Epithelial cell of esophagus (primary cell): ENCODE measurements around the gene RGMB.
A peak's percentile ranks its signal among the peaks of the same experiment; 100 is the strongest.

Experiments
- DNase-seq: peaks from one replicate; pipeline ENCODE4 v3.0.0; 2010; ENCODE audit warnings: low read depth
- H3K4me3 ChIP-seq: 2 replicates; pipeline ENCODE4 v1.5.1; 2011; ENCODE audit warnings: mild to moderate bottlenecking, low read length, control low read depth
- TF ChIP-seq, protein P1 (sequence below): IDR thresholded peaks from 2 replicates; pipeline ENCODE4 v1.5.1; 2011; ENCODE audit warnings: low read depth, mild to moderate bottlenecking, low read length, control low read depth, inconsistent platforms; ENCODE audit not compliant: insufficient read depth; ENCODE audit errors: missing control alignments

The RGMB gene

DNA sequence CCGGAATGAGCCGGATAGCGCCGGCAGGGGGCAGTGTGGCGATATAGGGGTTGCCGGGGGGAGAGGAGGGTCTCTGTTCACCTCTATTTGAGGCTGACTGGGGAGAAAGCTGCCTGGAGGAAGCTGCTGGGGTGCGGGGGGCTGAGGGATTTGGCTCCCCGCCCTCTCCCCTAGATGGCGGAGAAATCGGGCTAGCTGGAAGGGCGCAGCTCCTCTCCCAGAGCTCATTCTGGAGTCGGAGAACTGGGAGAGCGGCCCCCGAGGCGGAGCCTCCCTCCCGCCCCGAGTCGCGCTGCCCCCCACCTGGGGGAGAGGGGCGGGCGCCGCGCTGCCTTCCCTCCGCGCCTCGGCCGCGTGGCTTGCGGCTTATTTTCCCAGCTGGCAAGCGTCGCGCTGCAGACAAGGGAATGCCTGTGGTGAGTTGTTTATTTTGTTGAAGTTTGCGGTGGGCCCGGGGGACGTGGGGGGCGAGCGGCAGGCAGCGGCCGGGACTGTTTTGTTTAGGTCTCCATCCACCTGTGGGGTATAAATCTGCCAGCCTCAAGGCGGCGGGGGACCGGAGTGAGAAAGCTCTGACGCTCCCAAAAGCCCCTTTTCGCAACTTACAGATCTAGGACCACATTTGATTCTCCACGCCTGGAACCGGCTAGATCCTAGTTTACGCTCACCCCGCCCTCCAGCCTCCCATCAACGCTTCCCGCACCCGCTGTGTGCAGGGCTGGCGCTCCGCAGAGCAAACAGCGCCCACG is 4.1 kb upstream of the RGMB start:
- DNase-seq = peak; percentile 53
- peak overlapping the region; percentile 62 for H3K4me3 ChIP-seq
- TF ChIP-seq, protein P1, sequence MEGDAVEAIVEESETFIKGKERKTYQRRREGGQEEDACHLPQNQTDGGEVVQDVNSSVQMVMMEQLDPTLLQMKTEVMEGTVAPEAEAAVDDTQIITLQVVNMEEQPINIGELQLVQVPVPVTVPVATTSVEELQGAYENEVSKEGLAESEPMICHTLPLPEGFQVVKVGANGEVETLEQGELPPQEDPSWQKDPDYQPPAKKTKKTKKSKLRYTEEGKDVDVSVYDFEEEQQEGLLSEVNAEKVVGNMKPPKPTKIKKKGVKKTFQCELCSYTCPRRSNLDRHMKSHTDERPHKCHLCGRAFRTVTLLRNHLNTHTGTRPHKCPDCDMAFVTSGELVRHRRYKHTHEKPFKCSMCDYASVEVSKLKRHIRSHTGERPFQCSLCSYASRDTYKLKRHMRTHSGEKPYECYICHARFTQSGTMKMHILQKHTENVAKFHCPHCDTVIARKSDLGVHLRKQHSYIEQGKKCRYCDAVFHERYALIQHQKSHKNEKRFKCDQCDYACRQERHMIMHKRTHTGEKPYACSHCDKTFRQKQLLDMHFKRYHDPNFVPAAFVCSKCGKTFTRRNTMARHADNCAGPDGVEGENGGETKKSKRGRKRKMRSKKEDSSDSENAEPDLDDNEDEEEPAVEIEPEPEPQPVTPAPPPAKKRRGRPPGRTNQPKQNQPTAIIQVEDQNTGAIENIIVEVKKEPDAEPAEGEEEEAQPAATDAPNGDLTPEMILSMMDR = peak; percentile 59

DNA sequence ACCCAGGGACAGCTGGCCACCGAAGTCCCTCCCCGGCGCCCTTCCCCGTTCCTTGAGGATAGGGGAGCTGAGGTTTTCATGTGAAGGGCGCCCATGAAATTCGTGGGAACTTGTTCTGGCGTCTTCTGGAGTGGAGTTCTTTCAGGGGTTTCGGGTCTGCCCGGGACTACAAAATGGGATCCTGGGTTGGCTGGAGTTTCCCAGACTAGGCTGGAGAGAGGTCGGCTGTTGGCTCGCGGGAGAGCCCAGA is 3.6 kb upstream of the RGMB start:
- TF ChIP-seq, protein P1 = no peak
- no peak for DNase-seq
- H3K4me3 ChIP-seq = peak overlapping the region; percentile 62

DNA sequence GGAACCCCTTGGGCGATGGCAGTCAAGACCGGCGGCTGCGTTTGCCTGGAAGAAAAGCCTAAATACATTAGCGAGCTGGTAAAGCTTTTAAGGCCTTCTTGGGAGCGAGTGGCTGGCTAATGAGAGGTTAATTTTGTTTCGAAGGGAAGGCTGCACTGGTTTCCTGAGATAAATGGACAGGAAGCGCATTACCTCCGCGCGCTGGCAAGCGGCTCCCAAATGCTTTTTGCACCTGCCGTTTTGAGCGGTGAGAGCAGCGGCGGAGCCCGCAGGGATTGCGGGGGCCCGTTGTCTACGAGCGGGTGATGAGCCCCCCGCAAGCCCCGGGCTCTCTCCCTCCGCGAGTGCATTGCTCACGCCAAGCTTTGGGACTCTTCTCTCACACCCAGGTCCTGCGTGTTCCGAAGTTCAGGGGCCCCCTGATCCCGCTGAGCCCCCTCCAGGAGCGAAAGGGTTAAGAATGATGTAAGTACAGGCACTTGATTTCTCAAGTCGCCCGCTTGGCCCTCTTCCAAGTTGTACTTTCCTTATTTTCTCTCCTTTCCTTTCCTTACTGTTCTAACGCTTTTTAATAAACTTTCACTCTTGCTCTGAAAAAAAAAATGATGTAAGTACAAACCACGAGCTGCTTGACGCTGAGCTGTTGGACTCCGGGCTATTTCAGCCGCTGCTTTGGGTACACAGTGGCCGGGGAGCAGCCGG is 3.1 kb upstream of the RGMB start:
- peak; percentile 50 for DNase-seq
- TF ChIP-seq, protein P1 = peak; percentile 1
- peak overlapping the region; percentile 62 for H3K4me3 ChIP-seq

DNA sequence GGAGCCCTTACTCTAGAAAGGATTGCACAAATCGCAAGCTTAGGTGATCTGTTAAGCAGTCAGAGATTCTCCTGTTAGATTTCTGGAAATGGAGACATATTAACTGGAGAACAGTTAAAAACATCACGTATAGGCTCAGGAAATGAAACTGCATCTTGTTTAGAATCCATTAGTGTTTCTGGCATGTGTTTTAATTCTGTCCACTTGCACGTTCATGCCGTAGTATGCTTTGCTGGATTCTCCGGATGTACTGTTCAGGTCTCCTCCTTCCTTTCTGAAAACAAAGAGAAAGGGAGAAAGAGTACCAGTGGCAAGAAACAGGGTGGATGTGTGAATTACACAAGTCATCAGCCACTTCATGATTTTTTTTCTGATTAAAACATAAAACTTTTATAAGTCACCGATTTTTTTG is 2.5 kb upstream of the RGMB start:
- DNase-seq = no peak
- peak overlapping the region; percentile 62 for H3K4me3 ChIP-seq
- TF ChIP-seq, protein P1 = no peak

DNA sequence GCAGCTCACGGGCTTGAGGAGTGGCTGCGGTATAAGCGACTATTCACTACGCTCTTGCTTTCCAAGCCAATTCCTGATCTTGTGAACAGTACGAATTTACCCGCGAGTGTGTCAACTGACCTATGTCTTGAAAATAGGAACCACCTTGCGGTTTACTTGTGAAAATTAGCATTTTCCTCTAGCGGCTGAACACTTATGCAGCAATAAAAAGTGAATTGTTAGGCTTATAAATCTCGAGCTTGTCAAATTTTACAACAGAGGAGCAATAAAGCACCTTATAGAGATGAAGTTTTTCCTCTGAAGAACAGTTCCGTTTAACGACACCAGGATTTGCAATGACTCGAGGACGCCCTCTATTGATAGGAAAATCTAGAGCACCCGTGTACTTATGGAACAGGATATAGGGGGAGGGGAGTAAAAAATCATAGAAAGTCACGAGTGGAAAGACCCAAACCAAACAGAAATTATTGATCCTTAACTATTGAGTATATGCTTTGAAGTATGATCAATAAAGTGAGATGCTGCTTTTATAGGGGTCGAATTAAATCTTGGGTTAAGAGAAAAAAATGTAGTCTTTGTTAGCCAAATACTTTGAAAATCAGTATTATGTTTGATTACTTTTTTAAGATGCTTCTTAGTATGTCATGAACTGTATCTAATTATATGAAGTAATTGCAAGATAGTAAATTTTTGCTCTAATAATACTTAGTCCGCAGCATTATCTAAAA is 1.9 kb upstream of the RGMB start:
- TF ChIP-seq, protein P1 = peak; percentile 97
- H3K4me3 ChIP-seq = peak overlapping the region; percentile 62
- DNase-seq = peak; percentile 91

DNA sequence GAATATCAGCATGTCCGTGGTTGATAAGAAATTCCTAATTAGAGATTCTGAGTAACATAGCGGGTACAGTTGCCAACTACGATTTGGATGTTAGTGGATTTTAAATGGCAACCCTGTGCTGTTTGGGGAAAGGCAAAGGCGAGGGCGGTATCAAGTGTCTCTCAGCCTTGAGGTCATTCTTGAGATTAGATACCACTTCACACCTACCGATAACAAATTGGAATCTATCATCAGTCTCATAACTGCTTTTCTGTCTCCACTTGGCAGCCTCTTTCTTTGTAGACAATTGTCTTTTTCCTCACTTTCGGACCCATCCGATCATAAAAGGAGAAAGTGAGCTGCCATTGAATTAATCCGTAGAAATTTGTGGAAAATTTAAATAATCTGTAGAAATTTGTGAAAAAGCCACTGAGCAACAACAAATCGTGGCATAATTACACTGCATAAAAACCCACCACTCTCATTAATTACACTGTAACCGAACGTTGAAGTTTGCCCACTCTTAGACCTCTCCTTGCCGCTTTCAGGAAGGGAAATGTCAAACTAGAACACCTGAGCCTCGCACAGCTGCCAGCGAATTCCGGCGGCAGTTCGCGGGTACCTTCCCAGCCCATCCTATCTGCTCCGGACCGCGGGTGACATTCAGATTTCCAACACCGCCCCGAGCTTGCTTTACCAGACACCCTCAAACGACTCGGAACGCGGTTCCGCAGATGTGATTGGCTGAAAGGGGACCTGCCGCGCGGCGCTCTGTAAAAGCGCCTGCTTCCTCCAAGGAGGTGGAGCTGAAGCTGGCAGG is 849 bp upstream of the RGMB start:
- peak; percentile 93 for DNase-seq
- peak overlapping the region; percentile 83 for H3K4me3 ChIP-seq
- TF ChIP-seq, protein P1 = no peak
